T-helper 2 cell treated with Interferon-gamma antibody and Interleukin-4, amounts not matched to agents 5 μg/mL and 100 μg/mL, for 36 hours (primary cell): ENCODE data around the gene ACSF3.

Source experiments
- DNase-seq: peaks from one replicate; pipeline ENCODE4 v3.0.0; 2021; ENCODE audit warnings: low spot score
- H3K27ac Mint-ChIP-seq: one replicate; pipeline ENCODE4 v1.8.0; 2021; ENCODE audit warnings: mild to moderate bottlenecking, mixed read lengths
- H3K27me3 Mint-ChIP-seq: one replicate; pipeline ENCODE4 v1.8.0; 2021; ENCODE audit warnings: low read depth, mixed read lengths
- H3K36me3 Mint-ChIP-seq: one replicate; pipeline ENCODE4 v1.8.0; 2021; ENCODE audit warnings: low read depth, mixed read lengths
- H3K4me1 Mint-ChIP-seq: one replicate; pipeline ENCODE4 v1.8.0; 2021; ENCODE audit warnings: low read depth, mixed read lengths
- H3K4me3 Mint-ChIP-seq: one replicate; pipeline ENCODE4 v1.8.0; 2022; ENCODE audit warnings: mild to moderate bottlenecking, moderate library complexity, mixed read lengths
- H3K9me3 Mint-ChIP-seq: one replicate; pipeline ENCODE4 v1.8.0; 2021; ENCODE audit warnings: mixed read lengths

Gene ACSF3

DNA sequence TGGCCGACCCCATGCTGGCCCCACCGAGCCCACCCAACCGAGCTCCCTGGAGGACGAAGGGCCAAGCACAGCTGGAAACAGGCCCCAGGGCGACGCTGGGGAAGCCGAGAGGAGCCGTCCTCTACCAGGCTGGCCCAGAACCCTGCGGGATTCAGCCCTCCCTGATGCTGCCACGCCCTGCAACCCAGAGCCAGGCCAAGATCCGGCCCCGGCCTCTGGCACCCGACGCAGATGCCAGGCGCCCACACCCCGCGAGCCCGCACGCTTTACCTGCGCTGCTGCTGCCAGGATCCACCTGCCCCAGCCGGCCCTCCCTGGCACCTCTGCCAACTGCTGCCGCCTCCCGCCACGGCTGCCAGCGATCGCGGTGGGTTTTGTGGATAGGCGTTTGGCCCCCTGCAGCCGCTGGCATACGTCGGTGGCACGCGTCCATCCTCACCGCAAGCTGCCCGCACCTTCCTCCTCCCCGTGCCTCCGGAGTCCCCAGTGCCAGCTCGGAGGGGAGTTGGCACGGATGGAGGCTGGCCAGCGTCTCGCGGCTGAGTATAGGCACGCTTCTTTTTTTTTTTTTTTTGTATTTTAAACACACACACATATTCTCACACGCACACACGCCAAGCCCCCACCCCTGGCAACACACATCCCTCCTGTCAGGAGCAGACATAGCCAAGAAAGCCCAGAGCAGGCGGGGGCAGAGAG, 41.3 kb upstream of the ACSF3 start:
- Mint-ChIP-seq H3K4me3 (peak overlapping the region; percentile 81), H3K9me3 (no peaks in the 10 kb centered on the region), H3K4me1 (peaks cover 2% of the 10 kb centered on the region), H3K27me3 (peaks cover 3% of the 10 kb centered on the region), H3K27ac (peak overlapping the region; percentile 81), H3K36me3 (no peaks in the 10 kb centered on the region)
- no peak for DNase-seq

- Mint-ChIP-seq H3K9me3 (no peaks in the 10 kb centered on the region), H3K4me1 (peaks cover 2% of the 10 kb centered on the region), H3K27ac (peak overlapping the region; percentile 81), H3K27me3 (no peaks in the 10 kb centered on the region), H3K4me3 (peak overlapping the region; percentile 81), H3K36me3 (no peaks in the 10 kb centered on the region)
- no peak for DNase-seq
Measured at GRCh38 chr16:89052890-89053724, 40.5 kb upstream of the ACSF3 start.

- H3K4me1 Mint-ChIP-seq = peaks cover 2% of the 10 kb centered on the region
- no peak overlapping the region for H3K27ac Mint-ChIP-seq
- H3K4me3 Mint-ChIP-seq = no peak overlapping the region
- DNase-seq = no peak
- H3K27me3 Mint-ChIP-seq = no peaks in the 10 kb centered on the region
- H3K9me3 Mint-ChIP-seq = no peaks in the 10 kb centered on the region
- no peaks in the 10 kb centered on the region for H3K36me3 Mint-ChIP-seq
Measured at GRCh38 chr16:89053725-89054029, 40.0 kb upstream of the ACSF3 start.

GRCh38 chr16:89054261-89054661, 39.4 kb upstream of the ACSF3 start:
- no peaks in the 10 kb centered on the region for H3K27me3 Mint-ChIP-seq
- no peaks in the 10 kb centered on the region for H3K36me3 Mint-ChIP-seq
- H3K4me1 Mint-ChIP-seq = peaks cover 2% of the 10 kb centered on the region
- DNase-seq = no peak
- H3K9me3 Mint-ChIP-seq = no peaks in the 10 kb centered on the region
- H3K27ac Mint-ChIP-seq = no peak overlapping the region
- no peak overlapping the region for H3K4me3 Mint-ChIP-seq

DNA sequence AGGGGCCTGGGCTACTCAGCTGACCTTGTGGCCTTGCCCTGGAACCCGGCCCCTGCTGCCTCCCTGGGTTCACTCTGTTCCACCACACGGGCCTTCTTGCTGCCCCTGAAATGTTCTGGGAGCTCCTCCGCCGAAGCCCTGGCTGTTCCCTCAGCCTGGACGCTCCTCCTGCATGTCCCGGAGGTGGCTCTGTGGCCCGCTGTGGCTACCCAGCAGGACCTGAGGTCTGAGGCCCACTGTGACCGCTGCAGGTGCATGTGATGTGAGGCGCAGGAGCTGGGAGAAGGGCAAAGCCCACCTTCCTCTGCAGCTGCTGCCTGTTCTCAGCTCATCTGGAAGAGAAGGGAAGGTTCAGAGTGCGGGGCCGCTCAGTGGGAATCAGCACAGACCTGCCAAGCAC, 38.9 kb upstream of the ACSF3 start:
- Mint-ChIP-seq H3K27ac (no peak overlapping the region), H3K4me1 (peaks cover 2% of the 10 kb centered on the region), H3K9me3 (no peaks in the 10 kb centered on the region), H3K27me3 (no peaks in the 10 kb centered on the region), H3K4me3 (no peak overlapping the region), H3K36me3 (no peaks in the 10 kb centered on the region)
- DNase-seq = no peak

DNA sequence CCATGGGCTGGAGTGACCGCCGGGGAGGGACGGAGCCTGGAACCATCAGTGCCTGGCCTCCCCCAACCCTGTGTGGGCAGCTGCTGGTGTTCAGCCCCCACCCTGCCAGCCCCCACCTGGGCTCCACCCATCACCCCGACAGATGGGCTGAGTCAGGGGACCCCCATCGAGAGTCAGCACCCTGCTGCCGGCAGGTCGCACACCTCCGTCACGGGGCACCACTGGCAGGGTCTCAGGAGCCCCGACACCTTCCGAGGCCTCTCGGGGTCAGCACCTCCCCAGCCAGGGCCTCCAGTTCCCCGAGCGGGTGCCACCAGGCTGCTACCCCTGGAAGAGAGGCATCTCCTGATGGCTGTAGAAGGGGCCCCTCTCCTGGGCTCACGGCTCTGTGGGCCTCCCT, 38.3 kb upstream of the ACSF3 start:
- no peaks in the 10 kb centered on the region for H3K36me3 Mint-ChIP-seq
- no peaks in the 10 kb centered on the region for H3K27me3 Mint-ChIP-seq
- no peak for DNase-seq
- H3K27ac Mint-ChIP-seq = no peak overlapping the region
- no peaks in the 10 kb centered on the region for H3K9me3 Mint-ChIP-seq
- H3K4me1 Mint-ChIP-seq = peaks cover 2% of the 10 kb centered on the region
- no peak overlapping the region for H3K4me3 Mint-ChIP-seq

DNA sequence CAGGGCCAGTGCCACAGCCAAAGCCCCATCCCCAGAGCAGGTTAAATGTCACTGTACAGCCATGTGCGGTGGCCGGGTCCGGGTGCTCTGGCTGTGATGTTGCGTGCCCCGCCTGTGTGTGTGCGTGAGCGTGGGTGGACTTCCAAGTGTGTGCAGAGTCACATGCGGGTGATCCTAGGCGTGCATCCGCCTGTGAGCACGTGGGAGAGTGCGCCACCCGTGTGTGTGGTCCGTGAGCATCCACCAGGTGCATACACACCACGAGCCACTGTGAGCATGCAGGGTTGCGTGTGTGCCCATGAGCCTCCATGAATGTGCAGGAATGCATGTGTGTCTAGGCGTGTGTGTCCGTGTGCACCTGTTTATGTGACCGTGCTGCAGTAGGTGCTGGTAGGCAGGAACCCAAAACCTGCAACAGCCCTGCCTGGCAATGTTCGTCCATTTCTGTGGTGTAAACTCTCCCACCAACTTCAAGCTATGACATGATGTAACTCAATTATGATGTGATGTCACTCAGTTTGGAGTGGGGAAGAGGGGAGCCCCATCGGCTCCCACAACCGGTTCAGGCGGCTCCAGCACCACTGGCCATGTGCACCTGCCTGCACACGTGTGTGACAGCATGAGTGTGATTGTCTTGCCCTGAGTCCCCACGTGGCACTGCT, 37.6 kb upstream of the ACSF3 start:
- no peaks in the 10 kb centered on the region for H3K9me3 Mint-ChIP-seq
- DNase-seq = no peak
- no peaks in the 10 kb centered on the region for H3K27me3 Mint-ChIP-seq
- H3K4me1 Mint-ChIP-seq = peaks cover 2% of the 10 kb centered on the region
- no peak overlapping the region for H3K27ac Mint-ChIP-seq
- no peaks in the 10 kb centered on the region for H3K36me3 Mint-ChIP-seq
- H3K4me3 Mint-ChIP-seq = no peak overlapping the region

DNA sequence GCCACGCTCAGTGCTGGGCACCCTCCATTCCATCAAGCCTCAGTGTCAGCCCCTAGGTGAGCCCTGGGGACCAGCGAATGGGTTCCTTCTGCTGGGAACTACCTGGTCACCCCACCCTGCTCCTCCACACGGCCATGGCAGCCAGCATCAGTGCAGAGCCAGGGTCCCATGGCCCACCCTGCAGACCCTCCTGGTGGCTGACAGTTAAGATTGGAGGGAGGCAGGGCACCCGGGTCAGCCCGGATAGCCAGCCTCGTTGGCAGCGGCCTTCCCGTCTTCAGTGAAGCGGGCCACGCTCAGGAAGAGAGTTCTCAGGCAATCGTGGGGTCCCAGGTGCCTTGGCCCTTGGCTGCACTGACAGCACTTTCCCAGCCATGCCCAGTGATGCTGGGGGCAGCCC, 37.1 kb upstream of the ACSF3 start:
- Mint-ChIP-seq H3K4me3 (no peak overlapping the region), H3K36me3 (no peaks in the 10 kb centered on the region), H3K4me1 (peaks cover 2% of the 10 kb centered on the region), H3K9me3 (no peaks in the 10 kb centered on the region), H3K27me3 (no peaks in the 10 kb centered on the region), H3K27ac (no peak overlapping the region)
- no peak for DNase-seq

DNA sequence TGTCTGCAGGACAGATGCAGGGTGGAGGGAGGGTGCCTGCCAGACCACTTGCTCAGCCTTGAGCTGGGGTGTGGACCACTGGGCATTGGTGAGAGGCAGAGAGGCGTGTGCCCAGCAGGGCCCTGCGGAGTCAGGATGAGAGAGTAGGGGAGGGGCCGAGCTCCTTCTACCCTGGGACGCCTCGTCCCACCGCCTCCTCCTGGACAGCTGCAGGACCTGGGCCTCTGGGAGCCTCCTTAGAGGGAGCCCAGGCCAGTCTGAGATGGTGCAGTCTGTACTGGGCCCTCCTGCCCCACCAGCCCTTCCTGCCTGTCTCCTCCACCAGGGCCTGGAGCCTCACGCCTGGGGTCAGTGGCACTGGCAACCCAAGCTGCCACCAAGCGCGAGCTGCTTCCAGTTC, 35.9 kb upstream of the ACSF3 start:
- H3K27ac Mint-ChIP-seq = no peak overlapping the region
- no peak for DNase-seq
- peaks cover under 1% of the 10 kb centered on the region for H3K4me1 Mint-ChIP-seq
- no peaks in the 10 kb centered on the region for H3K27me3 Mint-ChIP-seq
- H3K4me3 Mint-ChIP-seq = no peak overlapping the region
- no peaks in the 10 kb centered on the region for H3K9me3 Mint-ChIP-seq
- H3K36me3 Mint-ChIP-seq = no peaks in the 10 kb centered on the region

DNA sequence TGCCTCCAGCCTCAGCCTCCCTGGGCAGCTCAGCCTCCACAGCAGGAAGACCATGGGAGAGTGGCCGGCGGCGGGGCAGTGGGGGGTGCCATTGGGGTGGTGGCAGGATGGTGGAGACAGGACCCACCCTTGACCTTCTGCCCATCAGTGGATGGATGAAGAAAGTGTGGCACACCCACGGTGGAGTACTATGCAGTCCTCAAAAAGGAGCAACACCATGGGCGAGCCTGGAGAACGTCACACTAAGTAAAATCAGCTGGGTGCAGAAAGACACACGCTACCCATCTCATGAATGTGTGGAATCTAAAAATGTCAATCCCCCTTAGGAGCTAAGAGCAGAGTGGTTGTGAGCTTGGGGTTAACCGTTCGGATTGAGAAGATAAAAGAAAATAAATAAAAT, 34.8 kb upstream of the ACSF3 start:
- Mint-ChIP-seq H3K4me1 (no peaks in the 10 kb centered on the region), H3K36me3 (no peaks in the 10 kb centered on the region), H3K27ac (no peak overlapping the region), H3K9me3 (no peaks in the 10 kb centered on the region), H3K27me3 (no peaks in the 10 kb centered on the region), H3K4me3 (no peak overlapping the region)
- DNase-seq = no peak

DNA sequence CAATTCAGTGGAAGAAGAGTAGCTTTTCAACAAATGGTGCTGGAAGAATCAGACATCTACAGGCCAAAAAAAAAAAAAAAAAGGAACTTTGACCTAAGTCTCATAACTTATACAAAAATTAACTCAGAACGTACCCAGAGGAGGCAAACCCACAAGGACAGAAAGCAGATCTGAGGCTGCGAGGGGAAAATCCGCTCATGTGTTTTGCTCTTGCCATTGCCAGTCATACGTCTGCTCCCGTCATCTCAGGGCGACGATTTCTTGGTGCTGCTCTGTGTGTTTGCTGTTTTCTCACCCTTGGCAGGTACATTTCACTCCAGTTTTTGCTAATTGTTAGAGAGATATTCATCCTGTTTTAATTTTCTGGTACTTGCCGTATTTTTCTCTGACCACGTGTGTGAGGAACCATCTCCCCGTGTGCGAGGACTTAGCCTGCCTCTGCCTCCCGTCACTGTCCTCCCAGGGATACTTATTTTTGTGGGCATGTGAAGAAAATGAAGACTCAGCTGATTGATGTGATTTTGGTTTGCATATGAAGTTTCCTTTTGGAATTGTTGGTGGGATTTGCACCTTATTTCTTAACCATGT, 33.4 kb upstream of the ACSF3 start:
- Mint-ChIP-seq H3K27ac (no peak overlapping the region), H3K36me3 (no peaks in the 10 kb centered on the region), H3K4me1 (no peaks in the 10 kb centered on the region), H3K27me3 (no peaks in the 10 kb centered on the region), H3K9me3 (no peaks in the 10 kb centered on the region), H3K4me3 (no peak overlapping the region)
- no peak for DNase-seq

- Mint-ChIP-seq H3K36me3 (no peaks in the 10 kb centered on the region), H3K4me3 (no peak overlapping the region), H3K27me3 (no peaks in the 10 kb centered on the region), H3K9me3 (no peaks in the 10 kb centered on the region), H3K4me1 (no peaks in the 10 kb centered on the region), H3K27ac (no peak overlapping the region)
- DNase-seq = no peak
Measured at GRCh38 chr16:89061086-89061485, 32.6 kb upstream of the ACSF3 start.

- H3K36me3 Mint-ChIP-seq = no peaks in the 10 kb centered on the region
- DNase-seq = no peak
- no peak overlapping the region for H3K27ac Mint-ChIP-seq
- no peak overlapping the region for H3K4me3 Mint-ChIP-seq
- no peaks in the 10 kb centered on the region for H3K9me3 Mint-ChIP-seq
- no peaks in the 10 kb centered on the region for H3K4me1 Mint-ChIP-seq
- no peaks in the 10 kb centered on the region for H3K27me3 Mint-ChIP-seq
Measured at GRCh38 chr16:89061590-89062380, 31.9 kb upstream of the ACSF3 start.
